ENCODE results near the gene NAP1L5.

The NAP1L5 gene

DNA sequence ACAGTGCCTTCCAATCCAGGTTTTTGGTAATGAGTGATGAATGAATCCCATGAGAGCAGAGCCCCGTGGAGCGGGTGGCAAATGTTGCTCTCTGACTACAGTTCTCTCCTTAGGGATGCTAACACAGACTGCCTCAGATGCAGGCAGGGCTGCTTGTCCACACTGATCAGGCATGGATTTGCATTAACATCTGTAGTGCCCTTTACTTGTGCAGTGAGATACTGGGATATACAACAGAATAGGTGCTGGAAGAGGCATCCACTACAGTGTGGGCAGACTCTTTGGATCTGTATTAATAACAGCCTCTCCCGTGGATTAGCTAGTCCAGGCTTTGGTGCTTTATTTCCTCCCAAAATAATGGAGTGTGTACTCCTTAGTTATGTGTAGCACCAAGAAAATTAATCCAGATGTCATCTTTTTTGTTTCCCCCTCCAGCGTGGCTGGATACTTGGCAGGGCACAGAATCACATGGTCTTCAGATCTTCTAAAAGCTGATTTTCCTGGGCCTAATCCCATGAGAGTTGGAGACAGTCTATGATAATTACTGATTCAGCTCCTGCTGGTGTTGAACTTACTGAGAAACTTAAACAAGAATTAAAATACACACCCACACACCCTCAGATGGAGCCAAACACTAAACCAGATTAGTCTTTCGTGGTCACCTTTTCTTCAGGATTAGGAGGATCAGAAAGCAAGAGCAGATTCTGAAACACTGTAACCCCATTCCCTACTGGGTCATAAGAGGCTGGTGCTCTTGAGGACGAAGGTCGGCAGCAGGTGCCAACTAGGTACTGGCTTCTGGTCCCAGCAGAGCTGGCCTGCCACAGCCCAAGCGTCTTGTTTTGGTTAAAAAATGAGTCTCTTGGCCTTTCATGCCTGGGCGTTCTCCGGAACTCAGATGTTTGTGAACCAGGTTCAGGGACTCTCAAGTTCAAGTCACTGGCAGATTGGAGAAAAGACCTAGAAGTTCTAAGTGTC is 23.1 kb upstream of the NAP1L5 start:
- no peak for FAIRE-seq

- no peak for FAIRE-seq
Observed at GRCh38 chr4:88719381-88719780, 21.8 kb upstream of the NAP1L5 start.

GRCh38 chr4:88718098-88718497 is 20.5 kb upstream of the NAP1L5 start:
- FAIRE-seq: no peak

DNA sequence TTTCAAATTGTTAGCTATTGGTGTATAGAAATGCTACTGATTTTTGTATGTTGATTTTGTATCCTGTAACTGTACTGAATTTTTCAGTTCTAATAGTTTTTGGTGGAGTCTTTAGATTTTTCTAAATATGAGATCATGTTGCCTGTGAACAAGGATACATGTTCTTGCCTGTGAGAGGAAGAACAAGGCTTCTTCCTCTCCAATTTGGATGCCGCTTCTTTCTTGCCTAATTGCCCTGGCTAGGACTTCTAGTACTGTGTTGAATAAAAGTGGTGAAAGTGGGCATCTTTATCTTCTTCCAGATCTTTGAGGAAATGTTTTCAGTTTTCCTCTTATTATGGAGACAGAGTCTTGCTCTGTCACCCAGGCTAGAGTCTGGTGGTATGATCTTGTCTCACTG is 16.2 kb upstream of the NAP1L5 start:
- FAIRE-seq: no peak

GRCh38 chr4:88709989-88710388 is 12.4 kb upstream of the NAP1L5 start:
- no peak for FAIRE-seq

DNA sequence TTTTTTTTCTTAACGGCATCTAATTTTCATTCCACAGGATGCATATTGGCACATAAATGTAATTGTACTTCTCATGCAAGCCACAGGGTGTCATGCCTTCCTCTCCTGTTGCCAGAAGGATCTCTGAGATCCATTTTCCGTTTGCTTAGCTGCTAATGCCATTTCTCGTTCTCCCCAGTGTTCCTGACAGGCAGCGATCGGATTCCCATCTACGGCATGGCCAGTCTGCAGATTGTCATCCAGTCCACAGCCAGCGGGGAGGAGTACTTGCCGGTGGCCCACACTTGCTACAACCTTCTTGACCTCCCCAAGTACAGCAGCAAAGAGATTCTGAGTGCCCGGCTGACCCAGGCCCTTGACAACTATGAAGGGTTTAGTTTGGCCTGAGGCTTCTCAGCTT is 8.9 kb upstream of the NAP1L5 start:
- no peak for FAIRE-seq

- FAIRE-seq: no peak
Observed at GRCh38 chr4:88705805-88706492, 8.3 kb upstream of the NAP1L5 start.

DNA sequence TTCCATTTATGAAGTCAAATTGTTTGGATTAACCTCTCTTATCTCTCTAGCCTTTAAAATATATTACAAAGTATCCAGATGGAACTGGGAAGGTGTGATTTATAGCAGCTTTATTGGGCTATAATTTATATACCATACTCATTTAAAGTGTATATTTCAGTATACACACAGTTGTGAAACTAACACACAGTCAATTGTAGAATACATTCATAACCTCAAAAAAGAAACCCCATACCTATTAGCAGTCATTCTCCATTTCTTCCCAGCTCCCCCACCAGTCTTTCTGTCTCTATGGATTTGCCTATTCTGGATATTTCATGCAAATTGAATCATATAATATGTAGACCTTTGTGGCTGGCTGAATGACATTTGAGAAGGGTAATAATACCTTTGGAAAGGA is 7.6 kb upstream of the NAP1L5 start:
- FAIRE-seq: no peak

DNA sequence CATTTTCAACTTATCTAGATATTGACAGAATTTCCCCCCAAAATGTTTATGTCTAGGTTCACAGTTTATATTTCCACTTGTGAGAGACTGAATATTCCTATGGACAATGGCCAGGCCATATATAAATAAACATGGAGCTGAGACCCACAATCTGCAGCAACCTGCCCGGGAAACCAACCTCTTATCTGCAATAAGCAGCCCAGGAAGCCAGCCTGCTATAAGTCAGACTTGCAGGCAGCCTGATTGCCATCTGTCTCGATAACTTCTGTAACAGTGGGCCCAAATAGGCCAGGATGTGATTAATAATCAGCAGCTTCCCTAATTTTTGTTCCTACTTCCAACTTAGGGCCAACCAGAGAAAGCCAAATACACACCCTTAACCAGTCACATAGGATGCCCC is 5.2 kb upstream of the NAP1L5 start:
- FAIRE-seq: no peak

GRCh38 chr4:88698519-88698918 is 890 bp upstream of the NAP1L5 start:
- FAIRE-seq: no peak

DNA sequence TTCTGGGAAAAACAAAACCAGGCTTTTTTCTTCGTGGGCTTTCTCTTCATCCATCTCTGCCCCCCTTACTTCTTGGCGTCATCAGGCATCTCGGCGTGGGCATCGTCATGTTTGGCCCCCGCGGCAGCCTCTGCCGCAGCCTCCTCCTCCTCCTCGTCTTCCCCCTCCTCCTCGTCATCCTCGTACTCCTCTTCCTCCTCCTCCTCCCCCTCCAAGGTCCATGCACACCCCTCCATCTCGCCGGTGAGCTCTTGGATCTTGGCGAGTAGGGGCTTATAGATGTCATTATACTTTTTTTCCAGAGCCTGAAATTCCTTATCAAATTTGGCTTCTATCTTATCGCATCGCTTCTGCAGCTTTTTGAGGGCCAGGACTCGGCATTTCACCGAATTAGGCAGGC is 488 bp downstream of the NAP1L5 start:
- FAIRE-seq: no peak

- FAIRE-seq: no peak
Observed at GRCh38 chr4:88696630-88697029, 999 bp downstream of the NAP1L5 start.

DNA sequence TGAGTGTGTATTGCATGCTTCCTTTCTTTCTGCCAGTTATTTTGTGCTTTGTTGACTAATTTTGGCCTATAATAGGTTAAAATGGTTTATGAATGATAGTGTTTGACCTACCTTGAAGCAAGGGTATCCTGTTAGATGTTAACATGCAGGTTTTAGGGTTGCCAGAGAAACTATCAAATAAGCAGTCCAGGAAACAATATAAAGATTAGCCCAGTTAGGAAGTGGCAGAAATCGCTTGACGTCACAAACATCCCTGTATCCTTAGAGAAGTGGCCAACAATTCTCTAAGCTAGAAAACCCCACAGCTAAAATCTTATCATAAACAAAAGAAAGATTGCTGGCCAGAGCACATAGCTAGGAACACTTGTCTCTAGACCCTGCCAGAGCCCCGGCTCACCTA is 3.8 kb downstream of the NAP1L5 start:
- no peak for FAIRE-seq

DNA sequence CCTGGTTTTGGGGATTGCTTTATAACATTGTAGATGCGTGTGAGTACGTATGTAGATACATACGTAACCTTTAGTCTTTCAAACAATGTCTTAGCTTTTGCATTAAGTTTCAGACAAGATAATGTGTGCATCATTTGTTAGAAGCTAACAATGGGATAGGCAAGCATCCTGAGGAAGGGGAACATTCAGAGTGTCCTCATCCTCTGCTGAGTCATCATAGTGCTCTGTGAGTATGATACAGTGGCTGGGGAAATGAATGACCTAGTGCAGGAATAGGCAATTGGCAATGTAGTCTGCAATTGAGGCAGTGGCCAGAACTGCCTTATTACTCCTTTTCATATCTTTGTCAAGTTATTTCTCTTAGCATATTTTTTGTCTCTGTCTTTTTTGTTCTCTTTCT is 7.3 kb downstream of the NAP1L5 start:
- no peak for FAIRE-seq

- no peak for FAIRE-seq
Observed at GRCh38 chr4:88681209-88681608, 16.4 kb downstream of the NAP1L5 start.

DNA sequence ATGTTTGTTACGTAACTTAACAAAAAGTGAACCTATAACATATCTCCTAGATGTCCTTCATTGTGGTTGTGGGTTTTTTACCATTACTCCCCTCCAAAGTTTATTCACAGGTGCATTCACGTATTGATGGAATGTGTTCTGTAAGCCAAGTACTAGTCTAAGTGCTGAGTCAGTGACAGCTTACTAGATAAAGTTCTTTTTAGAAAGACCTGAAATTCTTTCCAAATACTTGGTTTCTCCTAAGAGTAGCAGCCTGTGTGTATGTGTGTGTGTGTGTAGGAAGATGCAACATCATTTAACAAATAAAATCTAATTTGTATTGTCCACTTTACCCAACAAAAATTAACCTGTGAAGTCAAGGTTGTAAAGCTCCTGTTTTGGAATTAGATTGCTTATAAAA is 22.1 kb downstream of the NAP1L5 start:
- no peak for FAIRE-seq

GRCh38 chr4:88674979-88675378 is 22.6 kb downstream of the NAP1L5 start:
- no peak for FAIRE-seq

DNA sequence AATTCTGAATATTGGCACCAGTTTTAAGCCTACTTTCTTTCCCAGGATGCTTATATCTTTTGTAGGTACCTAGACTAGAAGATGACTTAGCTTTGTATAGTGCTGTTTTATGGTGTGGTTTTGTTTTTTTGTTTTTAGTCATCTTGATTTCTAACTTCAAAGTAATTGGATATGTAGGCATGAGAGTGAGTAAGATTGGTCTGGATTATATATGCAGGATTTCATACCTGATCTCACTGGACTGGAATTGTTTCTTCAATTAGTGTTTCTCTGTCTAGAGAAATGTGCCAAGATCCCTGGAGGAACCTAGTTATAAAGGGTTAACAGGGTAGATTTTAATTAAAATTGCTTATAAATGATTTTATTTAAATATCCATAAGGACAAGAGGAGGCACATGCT is 23.1 kb downstream of the NAP1L5 start:
- no peak for FAIRE-seq

DNA sequence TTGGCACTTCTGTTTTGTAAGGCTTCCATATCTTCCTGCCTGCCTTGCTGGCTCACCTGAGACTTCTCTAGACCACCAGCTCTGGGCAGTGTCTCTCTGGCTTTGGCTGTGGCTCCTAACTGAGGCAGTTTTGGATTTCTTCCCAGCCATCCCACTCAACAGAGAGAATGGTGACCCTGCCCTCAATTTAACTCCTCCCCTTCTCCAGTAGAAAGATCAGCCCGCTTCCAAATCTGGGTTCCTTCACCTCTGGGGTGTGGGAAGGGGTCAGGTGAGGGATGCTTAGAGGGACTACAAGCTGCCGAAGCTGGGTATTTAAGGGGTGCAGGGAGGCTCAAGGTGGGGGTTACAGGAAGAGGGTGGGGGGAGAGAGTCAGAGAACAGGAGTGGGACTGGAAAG is 23.7 kb downstream of the NAP1L5 start:
- FAIRE-seq: no peak

GRCh38 chr4:88672987-88673386 is 24.6 kb downstream of the NAP1L5 start:
- peak; percentile 93 for FAIRE-seq

- FAIRE-seq: no peak
Observed at GRCh38 chr4:88661739-88662138, 35.9 kb downstream of the NAP1L5 start.

- no peak for FAIRE-seq
Observed at GRCh38 chr4:88660446-88661294, 37.0 kb downstream of the NAP1L5 start.

DNA sequence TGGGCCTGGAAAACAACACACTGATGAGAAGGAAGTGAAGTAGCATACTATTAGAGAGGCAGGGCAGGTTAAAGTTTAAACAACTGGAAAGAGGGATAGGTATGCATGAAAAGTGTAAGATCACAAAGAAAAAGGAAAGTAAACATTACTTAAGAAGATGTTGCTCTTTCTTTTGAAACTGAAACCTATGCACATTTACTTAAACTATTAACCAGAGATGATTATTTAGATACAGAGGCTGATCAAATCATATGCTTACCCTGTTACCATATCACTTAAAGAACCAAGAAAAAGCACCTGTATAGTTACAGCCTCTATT is 37.8 kb downstream of the NAP1L5 start:
- no peak for FAIRE-seq

Measured in G401.6 (cell line).